B cell (primary cell): ENCODE data around the gene CYP51A1. TPM values are rescaled to one million over a fixed set of nuclear protein-coding genes. Genes with fewer than 3 reads are reported as not detected.

Source experiments
- ATAC-seq: fragments of 200-7000 bp; cut with Tn5 transposase; one replicate; pipeline ENCODE4 v1.10.0; 2021; ENCODE audit warnings: low read depth, mild to moderate bottlenecking, moderate number of reproducible peaks, moderate library complexity
- CTCF ChIA-PET: fragments of 350-600 bp; sonication (Branson Sonifier 250); formaldehyde crosslinking; loops from one replicate; lab custom pipeline; 2021; ENCODE audit warnings: antibody characterized with exemption, inconsistent platforms; lab: Charles Lee
- POLR2A ChIA-PET: fragments of 350-600 bp; sonication (Branson Sonifier 250); formaldehyde crosslinking; loops from one replicate; lab custom pipeline; 2021; ENCODE audit warnings: antibody characterized with exemption; lab: Charles Lee
- DNase-seq: peaks from one replicate; pipeline ENCODE4 v3.0.0; 2013
- H2AFZ ChIP-seq: 2 replicates; pipeline ENCODE4 v1.6.1; 2012; ENCODE audit warnings: mild to moderate bottlenecking, low read depth, low read length; ENCODE audit not compliant: insufficient read depth, poor library complexity, severe bottlenecking
- H3K27ac ChIP-seq, 2 donors: 1 replicate in 1 of 2; 2 replicates in 1 of 2; pipeline ENCODE4 v1.5.1; 2012 to 2013; ENCODE audit warnings: low read length in 2 of 2, mild to moderate bottlenecking in 2 of 2, moderate library complexity in 1 of 2
- H3K27me3 ChIP-seq, 4 experiments: fragments of 200-600 bp in 1 of 4; sonication (generic) in 1 of 4; replicated peaks in 1 of 4; 1 replicate in 2 of 4; 2 replicates in 2 of 4; pipeline versions ENCODE4 v1.6.1 to v1.7.0; 2013 to 2016; ENCODE audit warnings: low read length in 3 of 4, mild to moderate bottlenecking in 2 of 4, mixed read lengths in 1 of 4, moderate library complexity in 1 of 4; ENCODE audit not compliant: insufficient read depth in 4 of 4, control insufficient read depth in 3 of 4; ENCODE audit errors: control extremely low read depth in 1 of 4
- H3K36me3 ChIP-seq, 2 experiments: replicated peaks in 1 of 2; 1 replicate in 1 of 2; 2 replicates in 1 of 2; pipeline versions ENCODE4 v1.6.1 to v1.7.1; 2013; ENCODE audit warnings: low read length in 1 of 2; ENCODE audit not compliant: insufficient read depth in 2 of 2, control insufficient read depth in 1 of 2; ENCODE audit errors: control extremely low read depth in 1 of 2, extremely low read depth in 1 of 2
- H3K4me1 ChIP-seq, 2 donors: fragments of 200-600 bp in 1 of 2; sonication (generic) in 1 of 2; 1 replicate in 1 of 2; 2 replicates in 1 of 2; pipeline versions ENCODE4 v1.5.1 to v1.6.1; 2013 to 2017; ENCODE audit warnings: low read length in 2 of 2; ENCODE audit not compliant: control insufficient read depth in 2 of 2, insufficient read depth in 2 of 2
- H3K4me2 ChIP-seq: replicated peaks from 2 replicates; pipeline ENCODE3; 2012; ENCODE audit warnings: mild to moderate bottlenecking, low read depth, low read length; ENCODE audit not compliant: poor library complexity, severe bottlenecking
- H3K4me3 ChIP-seq, 5 experiments: fragments of 200-600 bp in 1 of 5; sonication (generic) in 1 of 5; 1 replicate in 3 of 5; 2 replicates in 2 of 5; pipeline versions ENCODE4 v1.5.1 to v1.7.0; 2011 to 2016; ENCODE audit warnings: low read length in 4 of 5, mild to moderate bottlenecking in 4 of 5, low read depth in 2 of 5, control low read depth in 1 of 5, moderate library complexity in 1 of 5; ENCODE audit not compliant: insufficient read depth in 1 of 5; ENCODE audit errors: control extremely low read depth in 1 of 5, extremely low read depth in 1 of 5
- H3K79me2 ChIP-seq: fragments of 200-600 bp; sonication (generic); one replicate; pipeline ENCODE4 v1.6.0; 2016; ENCODE audit warnings: low read length; ENCODE audit not compliant: control insufficient read depth, insufficient read depth
- H3K9ac ChIP-seq: fragments of 200-600 bp; sonication (generic); 2 replicates; pipeline ENCODE4 v1.6.1; 2017; ENCODE audit warnings: mild to moderate bottlenecking, low read length, moderate library complexity
- H3K9me3 ChIP-seq, 3 donors: one replicate each; pipeline versions ENCODE4 v1.6.1 to v1.7.1; 2013; ENCODE audit warnings: low read length in 2 of 3; ENCODE audit not compliant: control insufficient read depth in 2 of 3, insufficient read depth in 1 of 3; ENCODE audit errors: control extremely low read depth in 1 of 3
- H4K20me1 ChIP-seq: 2 replicates; pipeline ENCODE4 v1.6.0; 2012; ENCODE audit warnings: mild to moderate bottlenecking, low read length; ENCODE audit not compliant: insufficient read depth, control insufficient read depth, poor library complexity, severe bottlenecking
- H3K27ac Mint-ChIP-seq: one replicate; pipeline ENCODE4 v1.8.0; 2021; ENCODE audit warnings: mixed read lengths
- H3K27me3 Mint-ChIP-seq: one replicate; pipeline ENCODE4 v1.8.0; 2021; ENCODE audit warnings: mixed read lengths
- H3K4me1 Mint-ChIP-seq: one replicate; pipeline ENCODE4 v1.8.0; 2021; ENCODE audit warnings: mixed read lengths
- H3K4me3 Mint-ChIP-seq: one replicate; pipeline ENCODE4 v1.8.0; 2021; ENCODE audit warnings: mixed read lengths
- H3K9me3 Mint-ChIP-seq: one replicate; pipeline ENCODE4 v1.8.0; 2022; ENCODE audit warnings: mixed read lengths; ENCODE audit not compliant: insufficient read depth
- CTCF ChIP-seq: fragments of 200-600 bp; IDR thresholded peaks from one replicate; pipeline ENCODE4 v1.8.0; 2022; ENCODE audit warnings: antibody characterized with exemption, mild to moderate bottlenecking
- EZH2 ChIP-seq: IDR thresholded peaks from 2 replicates; pipeline ENCODE4 v1.6.1; 2012; ENCODE audit warnings: borderline replicate concordance, low read depth, mild to moderate bottlenecking, moderate library complexity, low read length; ENCODE audit not compliant: insufficient read depth, poor library complexity, severe bottlenecking
- WGBS: methylation state at CpG from one replicate; pipeline ENCODE4 v1.1.5; 2013; ENCODE audit warnings: missing lambda C conversion rate; ENCODE audit not compliant: insufficient coverage; 5-methylcytosine and 5-hydroxymethylcytosine counted together
- intact Hi-C: fragments of 100-400 bp; cut with micrococcal nuclease; formaldehyde crosslinking; loops from one replicate; pipeline ENCODE4 v1.10.0; 2022
- polyA plus RNA-seq: library from polyadenylated mRNA; depleted of rRNA; stranded (reverse); fragments of >200 nt; gene quantifications from 2 replicates; pipeline ENCODE4 v1.2.3, GENCODE V29; 2012
- total RNA-seq, 2 donors: library from RNA; stranded (reverse); fragments of 120-200 nt in 1 of 2; gene quantifications; 1 replicate in 1 of 2; 2 replicates in 1 of 2; pipeline versions ENCODE4 v1.2.3 to v1.2.4, GENCODE V29; 2013 to 2022

The CYP51A1 gene
- total and polyA plus RNA-seq, 2 donors (not counting 1 experiment from before 2014, with no cell fraction given) = 6.3 to 36.1 TPM

GRCh38 chr7:92133737-92134270 is 473 bp downstream of the CYP51A1 start:
- peaks cover 39% of the 10 kb centered on the region for H3K4me1 Mint-ChIP-seq
- WGBS = 0% methylated on average over 42 of the region's 42 CpGs
- Histone ChIP-seq H3K9me3 (no peaks in the 10 kb centered on the region), H3K4me2 (peak overlapping the region; percentile 87), H3K36me3 (peaks cover 2 to 3% of the 10 kb centered on the region in 2 experiments), H3K79me2 (peaks cover 54% of the 10 kb centered on the region), H3K4me3 (peak overlapping the region; percentile 86 to 94 (median 90)), H3K27ac (peak overlapping the region; percentile 94 to 98), H3K4me1 (peaks cover 18 to 27% of the 10 kb centered on the region in 2 donors), H4K20me1 (peaks cover 4% of the 10 kb centered on the region), H3K9ac (peak overlapping the region; percentile 92), H3K27me3 (no peaks in the 10 kb centered on the region), H2AFZ (peak overlapping the region; percentile 81)
- ChIA-PET CTCF (interaction anchor here (1.8 kb wide), 1 partner anchor 8 kb away, joined by 8 read pairs; no protein-coding TSS in a partner anchor), POLR2A (interaction anchor here (1.0 to 3.0 kb wide), 6 partner anchors 111 to 395 kb away, joined by 3 to 15 read pairs (median 4); partner anchors contain the start of genes ANKIB1, KRIT1, MTERF1 and PEX1)
- intact Hi-C loops = loop anchor here (1.0 to 10.0 kb wide), 9 partner anchors 45 to 981 kb away; partner anchors contain the start of genes AKAP9, ANKIB1, CDK6 and FAM133B
- peak; percentile 36 for ATAC-seq
- H3K27ac Mint-ChIP-seq = peak overlapping the region; percentile 100
- peak overlapping the region; percentile 99 for H3K4me3 Mint-ChIP-seq
- no peaks in the 10 kb centered on the region for H3K27me3 Mint-ChIP-seq
- peak; percentile 88 for DNase-seq
- H3K9me3 Mint-ChIP-seq = no peaks in the 10 kb centered on the region
- peak; percentile 79 for TF ChIP-seq CTCF
- TF ChIP-seq EZH2 = no peak
